Stimulated activated CD8-positive, alpha-beta memory T cell treated with anti-CD3 and anti-CD28 coated beads, Interleukin-7, amount 100 ng/mL, for 24 hours (primary cell): ENCODE results near the gene FAM234A.
A peak's percentile ranks its signal among the peaks of the same experiment; 100 is the strongest.
"Not testable (repeated sequence)": the region's sequence is repeated elsewhere in the genome, so short reads cannot be mapped to it uniquely, and the experiment has no call there.

ENCODE experiments used
- DNase-seq: peaks from one replicate; pipeline ENCODE4 v3.0.0-alpha.2; 2020; ENCODE audit warnings: low read depth

The FAM234A gene

GRCh38 chr16:234468-235305 is at the start of gene FAM234A:
FAM234A (plus strand) TSS chr16:234821; CDS start chr16:254414, 19,593 bp downstream.
- DNase-seq, result peak; percentile 89

GRCh38 chr16:185213-185612 is 49.4 kb upstream of the FAM234A start:
- no peak for DNase-seq

- DNase-seq, result no peak
Measured at GRCh38 chr16:185691-186090, 48.9 kb upstream of the FAM234A start.

GRCh38 chr16:187330-187729 is 47.3 kb upstream of the FAM234A start:
- no peak for DNase-seq

GRCh38 chr16:188674-189073 is 45.9 kb upstream of the FAM234A start:
- no peak for DNase-seq

GRCh38 chr16:189604-190186 is 44.9 kb upstream of the FAM234A start:
- no peak for DNase-seq

GRCh38 chr16:191831-192230 is 42.8 kb upstream of the FAM234A start:
- no peak for DNase-seq

- no peak for DNase-seq
Measured at GRCh38 chr16:192686-193085, 41.9 kb upstream of the FAM234A start.

GRCh38 chr16:193441-193840 is 41.2 kb upstream of the FAM234A start:
- no peak for DNase-seq

GRCh38 chr16:194516-194915 is 40.1 kb upstream of the FAM234A start:
- no peak for DNase-seq

GRCh38 chr16:200388-200787 is 34.2 kb upstream of the FAM234A start:
- no peak for DNase-seq

- DNase-seq, result no peak
Measured at GRCh38 chr16:203246-203645, 31.4 kb upstream of the FAM234A start.

GRCh38 chr16:204046-204445 is 30.6 kb upstream of the FAM234A start:
- DNase-seq, result not testable (repeated sequence)

- DNase-seq, result not testable (repeated sequence)
Measured at GRCh38 chr16:209359-209758, 25.3 kb upstream of the FAM234A start.

- DNase-seq, result not testable (repeated sequence)
Measured at GRCh38 chr16:211631-212180, 22.9 kb upstream of the FAM234A start.

GRCh38 chr16:212999-213398 is 21.6 kb upstream of the FAM234A start:
- DNase-seq, result no peak

GRCh38 chr16:220021-220420 is 14.6 kb upstream of the FAM234A start:
- no peak for DNase-seq

- no peak for DNase-seq
Measured at GRCh38 chr16:228151-228851, 6.3 kb upstream of the FAM234A start.

- DNase-seq, result peak; percentile 78
Measured at GRCh38 chr16:228852-229730, 5.5 kb upstream of the FAM234A start, which contains the start of gene LUC7L. LUC7L (minus strand) TSS chr16:229449; CDS start chr16:229339, 110 bp downstream.

- DNase-seq, result no peak
Measured at GRCh38 chr16:229731-230281, 4.8 kb upstream of the FAM234A start.

GRCh38 chr16:230351-230750 is 4.3 kb upstream of the FAM234A start:
- not testable (repeated sequence) for DNase-seq
